Muscle layer of duodenum (tissue), 2 donors: Measurements from ENCODE around the gene CAPN8.
A peak's percentile ranks its signal among the peaks of the same experiment; 100 is the strongest.

Experiments used
- H3K27ac ChIP-seq: one replicate; pipeline ENCODE4 v1.7.0; 2013; ENCODE audit warnings: mild to moderate bottlenecking, low read length
- H3K27me3 ChIP-seq: one replicate; pipeline ENCODE4 v1.7.0; 2013; ENCODE audit warnings: low read depth, mild to moderate bottlenecking, control low read depth, low read length
- H3K36me3 ChIP-seq, 2 donors: one replicate each; pipeline ENCODE4 v1.7.0; 2013; ENCODE audit warnings: low read length in 2 of 2, control low read depth in 1 of 2, mild to moderate bottlenecking in 1 of 2; ENCODE audit not compliant: insufficient read depth in 2 of 2, control insufficient read depth in 1 of 2
- H3K4me1 ChIP-seq, 2 donors: one replicate each; pipeline ENCODE4 v1.7.0; 2013; ENCODE audit warnings: low read length in 2 of 2, mild to moderate bottlenecking in 2 of 2, control low read depth in 1 of 2, moderate library complexity in 1 of 2; ENCODE audit not compliant: insufficient read depth in 2 of 2, control insufficient read depth in 1 of 2
- H3K4me3 ChIP-seq, 2 donors: one replicate each; pipeline ENCODE4 v1.7.0; 2013; ENCODE audit warnings: low read length in 2 of 2, low read depth in 1 of 2, mild to moderate bottlenecking in 1 of 2
- H3K9me3 ChIP-seq, 2 donors: one replicate each; pipeline ENCODE4 v1.7.0; 2013; ENCODE audit warnings: low read length in 2 of 2, control low read depth in 1 of 2, mild to moderate bottlenecking in 1 of 2; ENCODE audit not compliant: control insufficient read depth in 1 of 2
- donor health status: healthy.

Gene CAPN8

GRCh38 chr1:223709598-223709997, 44.1 kb upstream of the CAPN8 start:
- H3K4me3 ChIP-seq, result no peak overlapping the region
- no peak overlapping the region for H3K27ac ChIP-seq

DNA sequence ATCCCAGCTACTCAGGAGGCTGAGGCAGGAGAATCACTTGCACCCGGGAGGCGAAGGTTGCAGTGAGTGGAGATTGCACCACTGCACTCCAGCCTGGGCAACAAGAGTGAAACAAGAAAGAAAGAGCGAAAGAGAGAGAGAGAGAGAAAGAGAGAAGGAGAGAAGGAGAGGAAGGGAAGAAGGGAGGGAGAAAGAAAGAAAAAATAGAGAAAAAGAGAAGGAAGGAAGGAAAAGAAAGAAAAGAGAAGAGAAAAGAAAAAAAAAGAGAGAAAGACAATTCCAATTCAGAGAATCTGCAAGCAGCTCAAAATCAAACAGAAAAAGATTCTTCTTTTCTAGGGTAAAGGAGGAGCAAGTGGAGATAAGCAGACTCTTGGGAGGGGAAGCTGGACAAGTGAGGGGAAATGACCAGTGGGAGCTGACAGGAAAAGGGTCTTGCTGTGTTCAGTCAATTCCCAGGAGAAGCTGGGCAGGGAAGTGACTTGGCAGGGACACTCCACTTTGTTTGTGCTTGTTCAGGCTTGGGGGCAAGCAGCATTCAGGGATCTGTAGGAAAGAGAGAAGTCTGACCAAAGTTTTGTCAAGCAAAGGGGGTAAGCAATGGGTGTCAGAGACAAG, 43.3 kb upstream of the CAPN8 start:
- peaks cover 0 to 4% of the 10 kb centered on the region in 2 donors for H3K36me3 ChIP-seq
- peaks cover 24 to 25% of the 10 kb centered on the region in 2 donors for H3K4me1 ChIP-seq
- no peak overlapping the region for H3K27ac ChIP-seq
- H3K4me3 ChIP-seq, result no peak overlapping the region
- no peaks in the 10 kb centered on the region for H3K9me3 ChIP-seq
- no peaks in the 10 kb centered on the region for H3K27me3 ChIP-seq

More at GRCh38 chr1:223709598-223709997, 44.1 kb upstream of the CAPN8 start:
- H3K9me3 ChIP-seq, result no peaks in the 10 kb centered on the region
- H3K27me3 ChIP-seq, result no peaks in the 10 kb centered on the region
- peaks cover 22 to 28% of the 10 kb centered on the region in 2 donors for H3K4me1 ChIP-seq
- peaks cover 0 to 4% of the 10 kb centered on the region in 2 donors for H3K36me3 ChIP-seq

DNA sequence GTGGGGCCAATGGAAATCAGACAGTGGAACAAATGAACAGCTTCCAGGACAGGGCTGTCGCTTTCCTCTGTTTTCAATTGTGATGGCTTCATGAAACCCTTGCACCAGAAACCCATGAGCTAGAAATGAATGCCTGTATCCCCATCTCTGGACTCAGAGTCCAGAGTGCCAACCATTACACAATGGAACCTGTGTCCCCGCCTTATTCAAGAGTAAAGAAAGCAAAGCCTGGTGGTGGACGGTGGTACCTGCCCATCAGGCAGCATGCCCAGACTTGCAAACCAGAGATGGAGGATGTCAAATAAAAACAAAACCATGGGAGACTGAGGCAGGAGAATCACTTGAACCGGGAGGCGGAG, 42.5 kb upstream of the CAPN8 start:
- peak overlapping the region in 1 of 2 donors; percentile 0 for H3K4me3 ChIP-seq
- H3K27ac ChIP-seq, result peak overlapping the region; percentile 83
- no peaks in the 10 kb centered on the region for H3K27me3 ChIP-seq
- H3K9me3 ChIP-seq, result no peaks in the 10 kb centered on the region
- peaks cover 19 to 25% of the 10 kb centered on the region in 2 donors for H3K4me1 ChIP-seq
- peaks cover 0 to 4% of the 10 kb centered on the region in 2 donors for H3K36me3 ChIP-seq

DNA sequence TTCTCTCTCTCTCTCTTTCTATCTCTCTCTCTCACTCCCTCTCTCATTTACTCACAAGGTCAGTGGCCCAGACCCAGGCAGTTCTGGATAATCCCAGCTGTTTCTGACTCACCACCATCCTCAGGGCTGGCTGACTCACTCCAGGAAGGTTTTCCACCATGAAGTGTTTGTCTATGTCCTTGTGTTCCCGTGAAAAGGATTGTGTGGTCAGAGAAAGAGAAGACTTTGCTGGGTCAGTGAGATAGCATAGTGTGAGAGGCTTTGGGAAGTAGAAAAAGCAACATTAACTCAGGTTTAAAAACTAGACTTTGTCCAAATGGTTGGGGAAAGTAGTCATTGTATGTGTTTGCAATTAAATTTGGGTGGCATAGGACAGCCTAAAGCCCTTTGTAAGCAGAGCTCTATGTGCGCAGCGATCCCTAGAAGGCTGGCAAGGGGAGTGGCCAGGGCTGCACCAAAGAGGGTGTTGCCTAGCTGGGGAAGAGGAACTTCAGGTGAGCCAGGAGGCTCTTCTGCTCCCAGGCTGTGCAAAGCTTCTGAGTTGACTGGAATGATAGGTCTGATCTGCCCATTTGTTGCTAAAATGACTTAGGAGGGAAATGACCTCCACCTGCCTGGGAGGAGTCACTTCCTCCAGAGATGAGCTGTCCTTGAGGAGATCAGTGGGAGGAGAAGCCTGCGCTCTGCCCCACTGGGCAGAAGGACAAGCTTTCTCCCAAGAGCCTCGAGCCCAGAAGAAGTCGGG, 41.9 kb upstream of the CAPN8 start:
- Histone ChIP-seq H3K4me1 (peaks cover 19 to 25% of the 10 kb centered on the region in 2 donors), H3K36me3 (peaks cover 0 to 4% of the 10 kb centered on the region in 2 donors), H3K27ac (peak overlapping the region; percentile 83), H3K4me3 (peak overlapping the region in 1 of 2 donors; percentile 0), H3K9me3 (no peaks in the 10 kb centered on the region), H3K27me3 (no peaks in the 10 kb centered on the region)

DNA sequence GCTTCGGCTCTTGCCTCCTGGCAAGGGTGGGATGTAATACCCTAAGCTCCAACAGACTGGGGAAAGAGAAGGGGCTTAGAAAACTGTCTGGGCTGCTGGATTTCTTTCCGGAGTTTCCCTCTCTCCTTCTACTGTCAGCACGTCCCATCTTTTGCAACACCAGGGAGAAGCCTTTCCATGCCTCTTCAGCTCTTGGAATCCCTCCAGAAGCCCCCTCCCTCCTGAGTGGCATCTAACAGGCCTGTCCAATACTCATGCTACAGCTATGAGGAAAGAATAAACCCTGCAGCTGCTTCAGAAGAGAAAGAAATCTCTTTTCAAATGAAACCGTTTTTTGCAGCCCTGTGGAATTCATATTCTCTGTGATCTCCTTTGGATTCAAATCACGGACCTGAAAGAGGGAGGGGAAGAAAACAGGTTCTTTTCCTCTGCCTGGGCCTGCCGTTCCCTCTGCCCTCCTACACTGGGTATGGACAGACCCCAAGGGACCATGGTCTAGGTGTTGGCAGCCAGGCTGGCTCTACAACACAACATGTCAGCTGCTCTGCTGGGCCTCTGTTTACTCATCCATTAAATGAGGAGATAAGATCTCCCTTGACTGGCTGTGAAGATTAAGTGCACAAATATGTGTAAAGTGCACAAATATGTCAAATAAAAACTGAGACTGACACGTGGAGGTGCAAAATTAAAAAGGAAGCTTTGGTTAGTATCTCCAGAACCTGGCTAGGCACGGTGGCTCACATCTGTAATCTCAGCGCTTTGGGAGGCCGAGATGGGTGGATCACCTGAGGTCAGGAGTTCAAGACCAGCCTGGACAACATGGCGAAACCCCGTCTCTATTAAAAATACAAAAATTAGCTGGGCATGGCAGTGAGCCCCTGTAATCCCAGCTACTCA, 40.8 kb upstream of the CAPN8 start:
- Histone ChIP-seq H3K4me3 (no peak overlapping the region), H3K27ac (peak overlapping the region; percentile 83), H3K27me3 (no peaks in the 10 kb centered on the region), H3K4me1 (peaks cover 14 to 26% of the 10 kb centered on the region in 2 donors), H3K36me3 (peaks cover 0 to 4% of the 10 kb centered on the region in 2 donors), H3K9me3 (no peaks in the 10 kb centered on the region)

GRCh38 chr1:223704921-223705878, 39.7 kb upstream of the CAPN8 start:
- Histone ChIP-seq H3K4me1 (peaks cover 14 to 28% of the 10 kb centered on the region in 2 donors), H3K27me3 (no peaks in the 10 kb centered on the region), H3K9me3 (no peaks in the 10 kb centered on the region), H3K4me3 (no peak overlapping the region), H3K36me3 (peaks cover 0 to 4% of the 10 kb centered on the region in 2 donors), H3K27ac (peak overlapping the region; percentile 83)

GRCh38 chr1:223703668-223704013, 38.1 kb upstream of the CAPN8 start:
- Histone ChIP-seq H3K36me3 (peaks cover 0 to 4% of the 10 kb centered on the region in 2 donors), H3K4me3 (no peak overlapping the region), H3K27ac (no peak overlapping the region), H3K9me3 (no peaks in the 10 kb centered on the region), H3K4me1 (peaks cover 14 to 28% of the 10 kb centered on the region in 2 donors), H3K27me3 (no peaks in the 10 kb centered on the region)

DNA sequence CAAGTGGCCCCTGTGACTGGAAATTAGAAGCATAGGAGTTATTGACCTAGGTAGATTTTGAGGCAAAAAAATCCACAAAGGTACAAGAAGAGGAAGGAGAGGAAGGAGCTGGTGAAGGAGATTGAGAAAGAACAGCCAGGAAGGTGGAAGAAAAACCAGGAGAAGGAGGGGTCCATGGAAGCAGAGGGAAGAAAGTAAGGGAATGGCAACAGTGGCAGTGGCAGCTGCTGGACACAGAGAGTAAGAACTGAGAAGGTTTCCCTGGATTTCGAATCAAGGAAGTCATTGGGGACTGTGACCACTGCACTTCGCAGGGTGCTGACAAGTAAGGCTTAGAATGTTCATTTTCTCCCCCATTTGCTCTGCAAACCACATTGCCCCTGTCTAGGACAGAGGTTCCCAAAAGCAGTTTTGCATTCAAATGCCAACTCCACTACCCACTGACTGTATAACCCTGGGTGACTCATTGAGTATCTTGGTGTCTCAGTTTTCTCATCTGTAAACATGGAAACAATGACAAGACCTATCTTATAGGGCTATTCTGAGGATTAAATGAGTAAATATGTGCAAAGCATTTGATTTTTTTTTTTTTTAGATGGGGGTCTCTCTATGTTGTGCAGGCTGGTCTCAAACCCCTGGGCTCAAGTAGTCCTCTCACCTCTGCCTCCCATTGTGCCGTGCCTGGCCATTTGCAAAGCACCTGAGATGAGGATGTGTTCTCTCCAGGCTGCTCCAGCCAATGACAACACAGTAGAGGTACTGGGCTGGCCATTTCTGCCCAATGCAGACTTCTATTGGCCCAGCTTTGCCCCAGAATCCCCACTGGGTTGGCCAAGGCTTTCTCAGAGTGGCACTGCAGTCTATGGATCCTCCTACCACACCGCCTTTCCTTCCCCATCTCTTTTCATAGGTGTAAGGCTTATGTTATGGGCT, 37.5 kb upstream of the CAPN8 start:
- no peak overlapping the region for H3K27ac ChIP-seq
- H3K4me1 ChIP-seq, result peaks cover 14 to 27% of the 10 kb centered on the region in 2 donors

DNA sequence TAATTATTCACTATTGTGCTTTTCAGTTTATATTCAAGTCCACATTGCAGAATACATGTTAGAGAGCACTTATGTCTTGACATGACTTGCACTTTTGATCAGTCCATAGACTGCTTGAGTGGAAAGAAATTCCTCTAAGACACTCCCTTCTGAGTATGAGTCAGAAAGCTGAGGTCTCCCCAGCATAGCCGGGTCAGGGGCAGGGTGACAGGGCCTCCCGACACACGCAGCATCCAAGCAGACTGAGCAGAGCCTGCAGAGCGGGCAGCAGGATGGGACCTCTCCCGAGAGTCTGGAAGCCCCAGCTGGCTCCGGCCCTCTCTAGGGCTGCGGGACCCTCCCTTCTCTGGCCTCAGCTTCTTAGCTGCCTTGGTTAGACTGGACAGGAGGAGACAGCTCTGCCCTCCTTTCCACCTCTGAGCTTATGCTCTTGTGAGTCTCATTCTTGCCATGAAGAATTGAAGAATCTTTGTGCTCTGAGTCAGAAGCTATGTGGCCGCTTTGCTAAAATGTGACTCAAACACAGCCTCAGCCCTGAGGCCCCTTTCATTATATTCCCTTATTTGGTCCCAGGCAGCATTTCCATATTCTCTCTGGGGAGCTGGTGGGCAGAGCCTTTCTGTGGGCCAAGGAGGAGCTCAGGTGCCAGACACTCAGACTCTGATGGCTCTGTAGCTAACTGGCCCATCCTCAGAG, 35.6 kb upstream of the CAPN8 start:
- peaks cover 5 to 15% of the 10 kb centered on the region in 2 donors for H3K4me1 ChIP-seq
- peak overlapping the region; percentile 60 for H3K27ac ChIP-seq
- no peaks in the 10 kb centered on the region for H3K27me3 ChIP-seq
- H3K4me3 ChIP-seq, result no peak overlapping the region
- H3K9me3 ChIP-seq, result no peaks in the 10 kb centered on the region
- no peaks in the 10 kb centered on the region for H3K36me3 ChIP-seq

More for the DNA sequence above, 37.5 kb upstream of the CAPN8 start:
- H3K4me3 ChIP-seq, result no peak overlapping the region
- peaks cover 0 to 4% of the 10 kb centered on the region in 2 donors for H3K36me3 ChIP-seq
- no peaks in the 10 kb centered on the region for H3K9me3 ChIP-seq
- no peaks in the 10 kb centered on the region for H3K27me3 ChIP-seq
